GM12892 (cell line): ENCODE results near the gene CRISPLD2.

ENCODE experiments used
- POLR2A ChIP-seq: IDR thresholded peaks from 2 replicates; pipeline ENCODE4 v1.6.1; 2011; ENCODE audit warnings: low read depth, low read length, control low read depth
- POLR2AphosphoS5 ChIP-seq: IDR thresholded peaks from 2 replicates; pipeline ENCODE4 v1.6.1; 2011; ENCODE audit warnings: low read depth, low read length, control low read depth

- no peak for TF ChIP-seq POLR2A
- no peak for TF ChIP-seq POLR2AphosphoS5
These were observed 28.3 kb upstream of the CRISPLD2 start for GRCh38 chr16:84791501-84791900.
